NCI-H2171 treated with DMSO at 0.1 percent for 48 hours (cell line): ENCODE measurements around the gene PEX14.

Source experiments
- DNase-seq: peaks from one replicate; lab custom pipeline; 2025; lab: John Stamatoyannopoulos, UW

The PEX14 gene

DNA sequence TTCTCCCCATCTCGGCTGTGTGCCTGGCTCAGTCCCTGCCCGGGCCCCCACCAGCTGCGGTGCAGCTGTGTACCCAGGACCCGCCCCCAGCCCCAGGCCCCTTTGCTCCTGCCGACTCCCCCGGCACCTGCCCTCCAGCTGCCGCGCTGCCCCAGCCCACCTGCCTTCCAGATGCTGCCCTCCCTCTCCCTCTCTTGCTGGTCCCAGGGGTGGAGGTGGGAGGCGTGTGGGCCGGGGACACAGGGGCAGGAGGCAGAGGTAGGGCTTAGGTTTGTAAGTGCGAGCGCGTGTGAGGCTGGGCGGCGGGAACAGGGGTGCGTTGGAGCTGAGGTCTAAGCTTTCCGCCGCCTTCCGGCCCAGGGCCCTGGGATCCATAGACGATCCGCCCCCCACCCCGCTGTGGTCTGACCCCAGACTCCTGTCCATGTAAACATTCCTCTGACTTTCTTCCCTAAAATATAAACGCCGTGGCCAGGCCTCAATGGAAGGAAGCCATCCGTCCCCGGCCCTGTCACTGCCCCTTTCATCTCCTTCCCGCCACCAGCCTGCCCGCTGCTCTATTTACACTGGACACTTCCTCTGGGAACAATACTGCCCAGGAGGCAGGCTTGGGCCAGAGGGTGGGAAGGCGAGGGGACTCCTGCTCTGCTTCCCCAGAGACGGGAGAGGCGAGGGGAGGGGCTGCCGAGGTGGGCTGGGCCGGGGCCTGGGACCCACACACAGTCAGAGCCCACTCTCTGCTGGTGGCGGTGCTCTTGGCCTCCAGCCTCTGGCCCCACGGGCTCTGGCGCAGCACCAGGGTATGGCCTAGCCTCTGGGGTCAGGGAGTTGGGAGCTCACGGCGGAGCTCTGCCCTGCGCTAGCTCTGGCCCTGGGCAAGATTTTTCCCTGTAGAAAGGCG, 193.4 kb downstream of the PEX14 start:
- peak; percentile 86 for DNase-seq

GRCh38 chr1:10669570-10669969, 194.8 kb downstream of the PEX14 start:
- DNase-seq: no peak

DNA sequence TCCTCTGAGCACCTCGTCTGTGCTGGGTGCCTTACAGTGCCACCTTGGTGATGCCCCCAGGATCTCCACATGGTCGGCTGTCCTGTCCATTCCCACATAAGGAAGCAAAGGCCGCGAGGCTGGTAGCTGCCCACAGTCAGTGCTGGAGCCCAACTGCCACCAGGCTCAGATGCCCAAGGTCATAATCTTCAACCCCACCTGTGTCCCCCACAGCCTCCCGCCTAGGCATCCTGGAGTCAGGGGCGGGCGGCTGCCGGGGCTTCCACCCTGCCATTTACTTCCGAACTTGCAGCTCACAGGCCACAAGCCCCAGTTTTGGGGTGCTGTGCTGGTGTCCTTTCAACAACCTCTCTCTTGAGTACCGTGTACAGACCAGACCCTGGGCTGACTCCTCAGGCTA, 195.4 kb downstream of the PEX14 start:
- no peak for DNase-seq

- DNase-seq: peak; percentile 32
These were observed 196.3 kb downstream of the PEX14 start for GRCh38 chr1:10671090-10671489.

GRCh38 chr1:10671622-10672342, 197.0 kb downstream of the PEX14 start:
- peak; percentile 52 for DNase-seq

DNA sequence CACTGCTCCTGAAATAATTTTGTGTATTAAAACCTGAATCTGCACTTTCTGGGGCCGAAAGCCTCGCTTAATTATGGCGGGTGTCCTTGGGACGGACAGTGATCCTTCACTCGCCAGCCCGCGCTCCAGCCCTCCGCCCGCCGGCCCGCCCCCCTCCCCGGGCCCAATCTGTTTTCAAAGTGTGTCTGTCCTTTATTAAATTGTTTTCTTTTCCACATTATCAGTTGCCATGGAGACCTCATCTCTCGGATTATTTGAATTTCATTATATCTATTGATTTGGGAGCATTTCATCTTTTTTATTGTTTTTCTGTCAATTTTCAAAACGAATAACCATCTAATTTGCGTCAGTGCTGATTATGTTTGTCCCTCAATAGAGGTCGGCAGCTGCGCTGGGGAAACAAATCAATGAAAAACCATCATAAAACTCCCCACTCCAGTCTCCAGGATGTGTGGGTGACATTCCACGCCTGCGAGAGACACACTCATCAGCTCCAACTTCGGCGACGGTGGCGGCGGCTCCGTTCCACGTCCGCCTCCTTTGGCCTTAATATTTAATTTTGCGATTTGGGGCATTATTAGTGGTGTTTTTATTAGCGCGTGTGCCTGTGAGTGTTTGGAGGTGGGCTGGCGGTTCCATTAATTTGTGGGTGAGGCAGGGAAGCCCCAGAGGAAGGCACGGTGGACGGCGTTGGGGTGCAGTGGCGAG, 197.7 kb downstream of the PEX14 start:
- no peak for DNase-seq

- DNase-seq: no peak
These were observed 198.5 kb downstream of the PEX14 start for GRCh38 chr1:10673109-10673711.

GRCh38 chr1:10674222-10674621, 199.5 kb downstream of the PEX14 start:
- no peak for DNase-seq

- peak; percentile 43 for DNase-seq
These were observed 200.2 kb downstream of the PEX14 start for GRCh38 chr1:10674700-10675609.

DNA sequence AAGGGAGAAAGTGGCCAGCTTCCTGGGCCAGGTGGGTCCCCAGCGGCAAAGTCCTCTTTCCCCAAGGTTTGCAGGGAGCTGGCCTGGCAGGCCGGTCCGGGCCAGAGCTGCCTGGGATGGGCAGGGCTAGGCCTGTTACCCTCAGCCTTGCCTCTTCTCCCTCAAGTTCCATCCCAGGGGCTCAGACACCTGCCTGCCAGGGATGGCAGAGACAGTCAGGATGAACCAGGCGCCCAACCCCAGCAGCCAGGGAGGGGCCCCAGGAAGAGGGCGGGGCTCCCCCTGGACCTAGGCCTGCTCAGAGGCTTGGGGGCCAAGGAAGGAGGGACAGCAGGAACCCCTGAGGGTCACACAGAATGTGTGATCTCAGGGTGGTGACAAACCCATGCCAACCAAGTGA, 201.1 kb downstream of the PEX14 start:
- DNase-seq: no peak

- no peak for DNase-seq
These were observed 202.2 kb downstream of the PEX14 start for GRCh38 chr1:10676963-10677362.

- DNase-seq: no peak
These were observed 203.0 kb downstream of the PEX14 start for GRCh38 chr1:10677491-10678391.

GRCh38 chr1:10678402-10678801, 203.7 kb downstream of the PEX14 start:
- DNase-seq: no peak

DNA sequence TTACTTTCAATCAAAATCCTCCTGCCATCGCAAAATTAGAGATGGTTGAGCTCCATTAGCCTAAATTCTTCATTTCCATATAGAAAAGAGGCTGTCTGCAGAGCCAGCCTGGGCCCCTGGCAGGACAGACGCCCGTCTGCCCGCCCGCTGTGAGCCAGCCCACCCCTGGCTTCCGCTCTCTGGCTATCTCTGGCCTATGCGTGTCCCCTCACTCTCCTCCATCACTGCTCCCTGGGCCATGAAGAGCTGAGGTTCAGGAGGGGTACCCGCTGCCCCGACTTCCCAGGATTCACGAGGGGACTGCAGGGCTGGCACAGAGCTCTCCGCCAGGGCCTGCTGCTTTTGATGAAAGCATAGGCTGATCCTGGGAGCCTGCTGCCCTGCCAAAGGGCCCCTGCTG, 204.1 kb downstream of the PEX14 start:
- DNase-seq: no peak

DNA sequence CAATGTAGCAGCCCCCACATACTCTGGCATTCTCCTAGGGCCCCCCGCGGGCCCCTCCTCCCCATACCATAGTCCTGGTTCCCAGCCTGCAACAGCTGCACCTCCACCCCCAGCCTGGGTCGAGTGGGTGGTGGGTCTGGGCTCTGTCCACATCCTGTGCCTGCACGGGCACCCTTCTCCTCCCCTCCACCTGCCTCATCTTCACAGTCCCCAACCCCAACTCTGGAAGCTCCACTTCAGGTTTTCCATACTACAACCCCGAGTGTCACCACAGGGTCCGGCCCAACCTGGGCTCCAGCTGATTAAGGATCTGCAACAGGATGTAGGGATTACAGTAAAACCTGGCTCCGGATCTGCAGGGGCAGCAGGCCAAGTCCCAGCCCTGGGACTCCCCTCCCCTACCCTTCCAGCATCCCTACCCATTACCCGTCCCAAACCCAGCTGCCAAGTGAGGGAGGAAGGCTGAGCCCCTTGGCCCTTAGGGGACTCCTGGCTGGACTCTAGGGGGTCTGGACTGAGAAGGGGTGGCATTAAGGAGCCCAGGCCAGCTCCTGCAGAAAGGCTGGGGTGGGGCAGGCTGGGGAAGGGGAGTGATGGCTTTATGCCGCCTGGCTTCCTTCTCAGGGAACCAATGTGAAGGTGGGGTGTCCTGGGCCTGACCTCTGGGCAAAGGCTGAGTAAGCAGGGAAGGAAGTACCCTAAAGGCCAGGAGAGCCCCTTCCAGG, 204.9 kb downstream of the PEX14 start:
- DNase-seq: peak; percentile 82
